Measurements from ENCODE around the gene ITPKA. TPM values are rescaled to one million over a fixed set of nuclear protein-coding genes. Genes with fewer than 3 reads are reported as not detected.

ITPKA gene
- total RNA-seq, 4 donors from 2014 or later, result 0.41 to 1.3 TPM; not detected in 2

DNA sequence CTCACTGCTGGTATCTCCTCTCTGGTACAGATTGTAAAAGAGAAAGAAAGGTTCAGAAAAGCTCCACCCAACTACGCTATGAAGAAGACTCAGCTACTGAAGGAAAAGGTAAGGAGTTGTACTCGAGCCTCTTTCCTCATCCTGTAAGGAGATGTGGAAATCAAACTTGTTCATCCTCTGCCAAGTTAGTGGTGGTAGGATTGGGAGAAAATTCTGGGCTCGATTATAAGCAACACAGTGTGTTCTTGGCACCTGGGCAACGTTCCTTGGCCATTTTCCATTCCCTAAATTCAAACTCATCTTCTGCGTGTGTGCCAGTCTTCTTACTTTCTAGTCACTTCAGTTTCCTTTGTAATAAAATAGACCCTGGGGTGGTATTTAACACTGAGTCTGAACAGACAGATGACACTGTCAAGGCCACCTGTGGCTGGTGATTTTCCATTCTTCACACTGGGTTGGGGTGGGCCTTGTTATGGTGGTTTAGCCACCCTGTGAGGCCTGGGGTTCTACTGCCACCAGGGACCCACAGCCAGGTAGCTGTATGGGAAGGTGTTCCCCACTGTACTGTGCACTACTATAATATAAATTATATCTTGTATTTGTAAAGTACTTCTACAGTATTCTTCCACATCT is 17.1 kb upstream of the ITPKA start:
- Histone ChIP-seq H3K36me3 (no peaks in the 10 kb centered on the region), H3K27ac (no peak overlapping the region), H3K4me1 (no peaks in the 10 kb centered on the region), H3K9me3 (no peaks in the 10 kb centered on the region), H3K27me3 (no peaks in the 10 kb centered on the region), H3K4me3 (no peak overlapping the region)
- intact Hi-C loops (cut with DNase I; ENCODE audit: low total_unique reads), result no loop called here
- no peak for TF ChIP-seq POLR2A (IDR thresholded peaks at IDR 0.05)
- no peak for TF ChIP-seq CTCF (IDR thresholded peaks at IDR 0.05)
- DNase-seq, result no peak

DNA sequence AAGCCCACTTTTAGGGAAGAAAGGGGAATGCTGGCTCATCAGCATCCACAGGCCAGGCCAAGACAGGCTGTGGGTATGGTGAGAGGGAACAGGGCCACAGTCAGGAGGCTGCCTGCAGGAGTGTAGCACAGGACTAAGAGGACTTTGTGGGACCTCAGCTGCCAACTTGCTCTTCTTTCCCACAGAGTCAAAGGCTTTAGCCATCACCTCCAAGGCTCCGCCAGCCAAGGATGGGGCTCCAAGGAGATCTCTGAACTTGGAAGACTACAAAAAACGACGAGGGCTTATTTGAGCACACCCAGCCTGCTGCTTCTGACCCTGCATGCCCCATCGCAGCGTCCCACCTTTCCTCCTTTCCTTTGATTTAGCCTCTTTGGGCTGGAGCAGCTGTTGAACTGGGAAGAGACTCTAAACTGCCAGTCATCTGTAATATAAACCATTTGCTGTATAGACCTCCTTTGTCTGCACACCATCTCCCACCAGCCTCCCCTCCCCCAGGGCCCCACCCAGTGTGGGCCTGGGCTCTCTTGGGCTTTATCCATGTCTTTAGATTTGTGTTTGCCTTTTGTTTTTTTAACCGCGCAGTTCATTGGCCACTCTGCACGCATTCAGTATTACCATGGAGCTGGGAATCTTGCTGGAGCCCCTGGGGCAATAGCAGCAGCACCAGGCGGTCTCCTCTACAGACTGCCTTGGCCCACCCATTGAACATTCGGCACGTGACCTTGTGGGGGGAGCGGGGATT is 13.1 kb upstream of the ITPKA start:
- Histone ChIP-seq H3K4me3 (no peak overlapping the region), H3K4me1 (no peaks in the 10 kb centered on the region), H3K36me3 (no peaks in the 10 kb centered on the region), H3K27me3 (no peaks in the 10 kb centered on the region), H3K9me3 (no peaks in the 10 kb centered on the region), H3K27ac (no peak overlapping the region)
- no peak for DNase-seq
- TF ChIP-seq POLR2A (IDR thresholded peaks at IDR 0.05) (no peak), CTCF (IDR thresholded peaks at IDR 0.05) (no peak)
- intact Hi-C loops (cut with DNase I; ENCODE audit: low total_unique reads), result no loop called here

DNA sequence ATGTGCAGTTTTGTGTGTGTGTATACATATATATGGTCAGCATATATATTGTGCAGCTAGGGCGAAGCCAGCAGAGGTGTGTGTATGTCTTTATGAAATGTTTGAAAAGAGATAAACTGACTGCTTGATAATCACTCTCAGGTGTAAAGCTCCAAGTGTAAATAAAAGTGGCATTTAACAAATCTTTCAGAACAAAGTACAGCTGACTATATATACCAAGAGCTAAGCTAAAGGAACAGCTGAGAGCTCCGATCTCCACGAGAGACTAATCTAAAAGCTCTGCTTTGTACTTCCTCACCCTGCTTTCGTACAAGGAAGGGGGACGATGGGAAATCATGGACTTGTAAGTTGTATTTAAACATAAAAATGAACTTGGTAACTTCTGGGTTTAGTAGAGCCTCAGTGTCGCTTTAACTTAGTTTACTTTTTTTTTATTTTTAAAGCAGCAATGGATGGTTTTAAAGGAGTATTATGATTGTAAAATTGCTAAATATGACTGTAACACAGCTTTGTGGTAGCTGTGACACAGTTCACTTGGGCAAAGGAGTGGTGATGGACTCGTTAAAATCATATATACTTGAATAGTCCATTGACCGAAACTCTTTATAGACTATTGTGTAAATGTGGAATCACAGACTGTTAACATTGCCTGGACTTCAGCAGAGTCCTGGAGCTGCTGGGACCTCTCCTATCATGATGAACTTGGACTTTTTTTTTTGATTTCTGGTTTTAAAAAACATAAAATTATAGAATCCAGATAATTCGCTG is 11.4 kb upstream of the ITPKA start:
- intact Hi-C loops (cut with DNase I; ENCODE audit: low total_unique reads), result no loop called here
- no peak overlapping the region for H3K27ac ChIP-seq
- no peak for TF ChIP-seq CTCF (IDR thresholded peaks at IDR 0.05)
- no peak for TF ChIP-seq POLR2A (IDR thresholded peaks at IDR 0.05)
- no peak overlapping the region for H3K4me3 ChIP-seq
- no peaks in the 10 kb centered on the region for H3K27me3 ChIP-seq
- no peaks in the 10 kb centered on the region for H3K9me3 ChIP-seq
- H3K4me1 ChIP-seq, result no peaks in the 10 kb centered on the region
- no peak for DNase-seq
- H3K36me3 ChIP-seq, result no peaks in the 10 kb centered on the region

GRCh38 chr15:41483115-41483514 is 10.6 kb upstream of the ITPKA start:
- intact Hi-C loops (cut with DNase I; ENCODE audit: low total_unique reads), result no loop called here
- DNase-seq, result no peak
- Histone ChIP-seq H3K27me3 (no peaks in the 10 kb centered on the region), H3K9me3 (no peaks in the 10 kb centered on the region), H3K4me1 (no peaks in the 10 kb centered on the region), H3K4me3 (no peak overlapping the region), H3K27ac (no peak overlapping the region), H3K36me3 (no peaks in the 10 kb centered on the region)
- no peak for TF ChIP-seq CTCF (IDR thresholded peaks at IDR 0.05)
- TF ChIP-seq POLR2A (IDR thresholded peaks at IDR 0.05), result no peak

GRCh38 chr15:41483519-41483918 is 10.2 kb upstream of the ITPKA start:
- no peaks in the 10 kb centered on the region for H3K27me3 ChIP-seq
- intact Hi-C loops (cut with DNase I; ENCODE audit: low total_unique reads), result no loop called here
- TF ChIP-seq POLR2A (IDR thresholded peaks at IDR 0.05) (no peak), CTCF (IDR thresholded peaks at IDR 0.05) (no peak)
- DNase-seq, result no peak
- H3K4me3 ChIP-seq, result no peak overlapping the region
- no peak overlapping the region for H3K27ac ChIP-seq
- no peaks in the 10 kb centered on the region for H3K4me1 ChIP-seq
- H3K36me3 ChIP-seq, result no peaks in the 10 kb centered on the region
- no peaks in the 10 kb centered on the region for H3K9me3 ChIP-seq
